HG03103 (cell line): ENCODE results near the gene EGLN3.
"Not testable (repeated sequence)": the region's sequence is repeated elsewhere in the genome, so short reads cannot be mapped to it uniquely, and the experiment has no call there.

ENCODE experiments used
- ATAC-seq: cut with Tn5 transposase; IDR thresholded peaks from one replicate; pipeline ENCODE4 v1.9.1; 2021; ENCODE audit warnings: low read depth; ENCODE audit not compliant: unreplicated experiment

Gene EGLN3

DNA sequence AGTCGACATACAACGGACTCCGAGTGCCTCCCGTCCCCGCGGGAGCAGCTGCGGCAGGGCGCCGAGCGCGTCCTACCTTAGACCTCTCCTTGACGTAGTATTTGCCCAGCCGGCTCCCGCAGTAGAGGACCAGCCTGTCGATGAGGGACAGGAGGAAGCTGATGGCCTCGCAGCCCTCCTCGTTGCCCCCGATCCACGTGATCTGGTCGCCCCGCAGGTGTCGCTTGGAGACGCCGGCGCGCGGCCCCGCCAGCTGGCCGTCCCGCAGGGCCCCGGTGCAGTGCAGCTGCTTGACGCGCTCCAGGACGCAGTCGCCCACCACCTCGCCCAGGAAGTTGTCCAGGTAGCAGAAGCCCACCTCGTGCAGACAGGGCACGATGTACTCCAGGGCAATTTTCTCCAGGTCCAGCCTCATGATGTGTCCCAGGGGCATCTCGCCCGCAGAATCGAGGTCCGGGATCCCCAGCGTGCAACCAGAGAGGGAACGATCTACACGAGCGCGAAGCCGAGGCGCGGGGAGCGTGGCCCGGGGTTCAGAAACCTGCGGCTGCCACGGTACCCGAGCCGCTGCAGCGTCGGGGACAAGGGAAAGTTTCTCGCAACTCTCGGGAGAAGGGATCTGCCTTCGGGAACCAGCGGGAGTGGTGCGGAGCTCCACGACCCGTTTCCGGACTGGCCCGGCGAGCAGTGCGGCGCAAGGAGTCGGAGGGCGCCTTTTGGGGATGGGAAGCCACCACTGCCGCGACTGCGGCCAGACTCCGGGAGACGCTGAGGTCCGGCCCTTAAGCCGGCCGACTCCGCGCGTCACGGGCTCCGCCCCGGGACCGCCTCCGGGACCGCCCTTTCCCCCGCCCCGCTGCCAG lies at the start of gene EGLN3:
TSS of gene EGLN3 (minus strand) at position 755 of the 863 bp plus-strand sequence. CDS start at position 433, 322 bp downstream.
- ATAC-seq = peak; percentile 89

DNA sequence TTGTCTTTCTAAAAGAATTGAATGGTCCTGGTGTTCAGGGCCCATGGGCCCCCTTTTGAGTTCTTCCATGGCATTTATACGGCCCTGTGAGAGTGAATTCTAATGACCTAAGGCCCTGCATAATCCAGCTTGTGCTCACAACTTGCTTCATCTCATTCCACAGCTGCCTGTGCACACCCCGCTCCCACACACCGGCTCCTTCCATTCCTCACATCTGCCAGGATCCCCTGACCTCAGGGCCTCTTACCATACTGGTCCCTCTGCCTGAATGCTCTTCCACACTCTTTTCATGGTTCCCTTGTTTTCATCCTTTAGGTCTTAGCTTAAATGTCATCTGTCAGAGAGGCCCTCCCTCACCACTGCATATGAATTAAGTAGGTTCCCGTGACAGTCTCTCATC lies 49.5 kb upstream of the EGLN3 start:
- ATAC-seq = no peak

- ATAC-seq = no peak
Measured at GRCh38 chr14:33999771-34000291, 49.0 kb upstream of the EGLN3 start.

DNA sequence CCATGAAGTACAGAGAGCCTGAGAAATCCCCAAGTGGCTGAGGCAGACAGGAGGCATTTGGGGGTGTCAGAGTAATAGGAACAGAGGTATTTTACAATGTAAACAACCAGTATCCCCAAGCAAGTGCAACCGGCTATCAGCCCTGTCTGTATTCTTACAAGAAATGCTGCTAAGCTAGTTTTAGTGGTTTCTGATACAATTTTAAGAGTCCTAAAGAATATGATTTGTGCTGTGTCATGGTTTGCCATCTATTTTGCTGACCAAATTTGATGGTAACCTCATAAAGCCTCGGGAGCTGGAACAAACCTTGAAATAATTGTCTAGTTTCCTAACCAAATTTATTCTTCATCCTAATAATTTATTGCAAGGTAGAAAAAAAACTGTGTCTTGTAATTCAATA lies 46.7 kb upstream of the EGLN3 start:
- ATAC-seq = no peak

DNA sequence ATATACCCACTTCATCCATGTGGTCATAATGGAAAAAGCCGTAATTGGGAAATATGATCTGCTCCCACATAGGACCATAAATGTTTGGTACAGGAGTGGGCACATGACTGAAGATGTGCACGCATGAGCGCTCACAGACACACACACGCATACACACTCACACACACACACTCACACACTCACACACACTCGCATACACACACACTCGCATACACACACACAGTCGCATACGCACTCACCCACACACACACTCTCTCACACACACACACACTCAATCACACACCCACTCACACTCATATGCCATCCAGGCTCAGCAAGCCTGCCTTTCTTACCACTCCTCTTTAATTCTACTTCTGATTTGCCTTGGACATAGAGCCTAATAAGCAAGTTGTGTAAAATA lies 45.6 kb upstream of the EGLN3 start:
- ATAC-seq = no peak

GRCh38 chr14:33993246-33993645 lies 42.4 kb upstream of the EGLN3 start:
- no peak for ATAC-seq

DNA sequence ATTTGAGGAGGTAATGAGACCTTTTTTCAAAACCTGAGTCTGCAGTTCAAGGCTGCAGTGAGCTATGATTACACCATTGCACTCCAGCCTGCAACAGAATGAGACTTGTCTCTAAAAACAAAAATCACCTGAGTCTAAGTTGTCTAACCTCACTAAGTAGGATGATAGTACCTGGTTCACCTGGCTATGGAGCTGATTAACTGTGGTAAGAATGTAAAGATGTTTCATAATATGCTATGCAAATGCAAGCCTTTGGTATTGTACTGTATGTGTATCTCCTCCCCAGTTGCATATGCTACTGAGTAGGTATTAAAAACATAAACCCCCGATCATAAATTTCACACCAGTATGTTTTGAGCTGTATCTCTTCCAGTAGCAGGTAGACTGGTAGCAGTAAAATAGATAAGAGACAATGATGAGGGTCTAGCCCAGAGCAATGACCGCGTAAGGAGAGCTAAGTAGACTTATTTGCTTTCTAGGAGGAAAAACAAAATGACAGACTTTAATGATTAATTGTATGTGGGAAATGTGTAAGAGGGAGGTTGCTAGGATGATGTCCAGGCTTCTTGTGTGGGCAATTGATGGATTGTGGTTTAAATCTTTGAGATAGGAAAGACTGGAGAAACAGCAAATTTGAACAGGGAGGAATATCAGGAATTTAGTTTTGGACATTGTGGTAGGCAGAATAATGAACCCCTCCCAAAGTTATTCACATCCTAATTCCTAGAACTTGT lies 41.6 kb upstream of the EGLN3 start:
- no peak for ATAC-seq

GRCh38 chr14:33990790-33991189 lies 39.9 kb upstream of the EGLN3 start:
- ATAC-seq = no peak

GRCh38 chr14:33987565-33988080 lies 36.7 kb upstream of the EGLN3 start:
- no peak for ATAC-seq

DNA sequence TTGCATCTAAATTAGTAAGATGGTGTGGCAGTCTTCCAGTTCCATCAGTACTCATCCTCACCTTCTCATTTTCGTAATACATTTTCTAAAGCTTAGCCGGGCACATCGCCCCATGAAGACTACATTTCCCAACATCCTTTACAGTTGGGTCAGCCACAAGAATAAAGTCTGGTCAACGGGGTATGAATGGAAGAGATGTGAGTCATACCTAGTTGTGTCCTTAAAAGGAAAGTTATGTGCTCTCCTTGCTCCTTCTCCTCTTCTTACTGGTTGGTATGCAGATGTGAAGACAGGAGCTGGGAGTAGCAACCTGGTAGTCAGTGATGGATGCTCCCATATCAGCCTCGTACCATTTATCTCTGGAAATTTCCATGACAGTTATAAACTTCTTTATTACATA lies 35.9 kb upstream of the EGLN3 start:
- ATAC-seq = no peak

DNA sequence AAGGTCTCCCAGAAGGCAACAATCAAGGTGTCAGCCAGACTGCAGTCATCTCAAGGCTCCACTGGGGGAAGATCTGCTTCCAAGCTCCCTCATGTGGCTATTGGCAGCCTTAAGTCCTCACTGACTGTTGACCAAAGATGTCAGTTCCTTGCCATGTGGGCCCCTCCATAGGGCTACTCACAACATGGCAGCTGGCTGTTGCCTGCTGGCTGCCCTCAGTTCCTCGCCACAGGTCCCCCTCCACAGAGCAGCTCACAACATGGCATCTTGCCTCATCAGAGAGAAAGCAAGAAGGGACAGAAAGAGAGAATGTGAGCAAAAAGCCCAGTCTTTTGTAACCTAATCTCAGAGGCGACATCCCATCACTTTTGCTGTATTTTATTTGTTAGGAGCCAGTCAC lies 34.4 kb upstream of the EGLN3 start:
- no peak for ATAC-seq

DNA sequence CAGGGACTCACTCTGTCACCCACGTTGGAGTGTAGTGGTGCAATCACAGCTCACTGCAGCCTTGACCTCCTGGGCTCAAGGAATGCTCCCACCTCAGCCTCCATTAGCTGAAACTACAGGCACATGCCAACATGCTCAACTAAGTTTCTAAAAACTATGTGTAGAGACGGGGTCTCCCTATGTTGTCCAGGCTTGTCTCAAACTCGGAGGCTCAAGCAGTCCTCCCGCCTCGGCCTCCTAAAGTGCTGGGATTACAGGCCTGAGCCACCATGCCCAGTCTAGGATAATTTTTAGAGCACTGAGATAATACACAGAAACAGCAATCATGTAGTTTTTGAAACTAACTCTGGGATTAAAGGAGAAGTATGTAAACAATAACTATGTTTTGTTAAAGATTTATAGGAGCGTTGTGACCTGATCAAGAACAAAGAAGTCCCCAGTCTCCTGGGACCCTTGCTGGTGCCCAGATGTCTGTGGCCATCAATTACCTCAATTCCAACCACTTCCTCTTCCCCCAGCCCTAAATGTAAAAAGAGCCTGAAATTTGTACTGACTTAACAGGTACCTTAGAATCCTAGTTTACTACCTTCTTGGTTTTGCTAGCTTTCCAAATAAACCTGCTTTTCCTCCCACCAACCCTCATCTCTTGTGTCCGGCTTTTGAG lies 28.9 kb upstream of the EGLN3 start:
- no peak for ATAC-seq

DNA sequence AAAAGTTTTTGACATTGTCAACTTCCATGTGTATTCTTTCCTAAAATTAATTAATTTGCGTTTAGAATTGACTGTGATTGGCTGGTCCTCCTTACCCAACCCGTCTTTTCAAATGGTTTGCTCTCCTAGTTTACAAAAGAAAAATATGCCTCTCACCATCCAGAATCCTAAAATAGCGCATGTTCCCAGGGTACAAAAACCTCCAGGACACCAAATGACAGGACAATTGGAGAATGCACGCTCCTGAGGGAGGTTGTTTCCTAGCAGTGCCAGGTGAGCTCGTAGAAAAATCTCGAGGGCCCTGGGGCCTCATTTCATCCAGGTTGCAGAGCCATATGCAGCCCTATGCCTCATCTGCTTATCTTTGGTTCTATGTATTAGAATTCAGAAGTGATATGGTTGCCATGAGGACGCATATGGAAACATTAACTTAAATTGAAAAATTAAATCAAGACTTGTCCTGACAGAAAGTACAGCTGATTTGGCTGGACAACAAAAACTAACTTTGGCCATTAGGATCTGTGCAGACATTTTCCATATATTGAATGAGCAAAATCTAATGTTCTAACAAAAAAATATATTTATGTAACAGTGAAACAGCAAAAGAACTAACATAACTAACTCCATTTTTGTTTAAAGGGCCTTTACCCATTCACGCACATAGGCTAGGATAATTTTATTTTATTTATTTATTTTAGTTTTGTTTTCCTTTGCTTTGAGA lies 28.2 kb upstream of the EGLN3 start:
- ATAC-seq = no peak

- ATAC-seq = peak; percentile 87
Measured at GRCh38 chr14:33972583-33973081, 21.8 kb upstream of the EGLN3 start.

DNA sequence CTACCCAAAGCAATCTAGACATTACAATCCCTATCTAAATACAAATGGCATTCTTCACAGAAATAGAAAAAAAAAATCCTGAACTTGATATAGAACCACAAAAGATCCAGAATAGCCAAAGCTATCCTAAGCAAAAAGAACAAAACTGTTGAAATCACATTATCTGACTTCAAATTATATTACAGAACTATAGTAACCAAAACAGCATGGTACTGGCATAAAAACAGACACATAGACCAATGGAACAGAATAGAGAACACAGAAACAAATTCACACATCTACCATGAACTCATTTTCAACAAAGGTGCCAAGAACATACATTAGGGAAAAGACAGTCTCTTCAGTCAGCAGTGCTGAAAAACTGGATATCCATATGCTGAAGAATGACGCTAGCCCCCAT lies 19.0 kb upstream of the EGLN3 start:
- not testable (repeated sequence) for ATAC-seq

- ATAC-seq = no peak
Measured at GRCh38 chr14:33968722-33969121, 17.8 kb upstream of the EGLN3 start.

DNA sequence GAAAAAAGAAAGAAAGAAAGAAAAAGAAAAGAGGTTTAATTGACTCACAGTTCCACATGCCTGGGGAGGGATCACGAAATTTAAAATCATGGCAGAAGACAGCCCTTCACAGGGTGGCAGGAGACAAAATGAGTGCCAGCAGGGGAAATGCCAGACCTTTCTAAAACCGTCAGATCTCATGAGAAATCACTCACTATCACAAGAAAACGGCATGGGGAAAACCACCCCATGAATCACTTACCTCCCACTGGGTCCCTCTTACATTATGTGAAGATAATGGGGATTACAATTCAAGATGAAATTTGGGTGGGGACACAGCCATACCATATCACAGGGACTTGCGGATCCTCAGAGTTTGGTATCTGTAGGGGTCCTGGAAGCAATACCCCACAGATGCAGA lies 16.3 kb upstream of the EGLN3 start:
- ATAC-seq = no peak

GRCh38 chr14:33966276-33966675 lies 15.4 kb upstream of the EGLN3 start:
- no peak for ATAC-seq

DNA sequence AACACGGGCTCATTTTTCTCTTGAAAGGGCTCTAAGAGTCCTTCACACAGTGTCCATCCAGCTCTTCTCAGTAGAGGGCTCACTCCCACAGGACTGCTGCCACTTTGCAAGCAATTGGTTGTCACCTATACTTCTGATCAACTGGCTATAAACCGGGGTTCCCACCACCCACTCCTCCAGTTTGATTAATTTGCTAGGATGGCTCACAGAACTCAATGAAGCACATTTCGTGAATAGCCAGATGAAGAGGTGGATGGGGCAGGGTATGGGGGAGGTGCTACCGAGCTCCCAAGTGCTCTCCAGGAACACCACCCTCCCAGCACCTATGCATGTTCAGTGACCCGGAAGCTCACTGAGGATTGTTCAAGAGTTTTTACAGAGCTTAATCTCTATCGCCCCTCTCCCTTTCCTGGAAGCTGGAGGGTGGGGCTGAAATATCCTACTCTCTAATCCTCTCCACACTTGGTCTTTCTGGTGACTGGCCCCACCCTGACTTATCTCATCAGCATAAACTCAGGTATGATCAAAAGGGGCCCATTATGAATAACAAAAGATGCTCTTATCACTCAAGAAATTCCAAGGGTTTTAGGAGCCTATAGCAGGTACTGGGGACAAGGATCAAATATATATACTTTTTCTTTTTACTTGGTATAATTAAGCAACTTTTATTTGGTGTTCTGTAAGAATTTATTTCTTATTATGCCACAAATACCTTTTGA lies 13.9 kb upstream of the EGLN3 start:
- no peak for ATAC-seq
